Endothelial cell of umbilical vein (primary cell): Measurements from ENCODE around the gene NDUFAF2. TPM values are rescaled to one million over a fixed set of nuclear protein-coding genes. Genes with fewer than 3 reads are reported as not detected.

ENCODE experiments used
- BruUV-seq: library from RNA; stranded (reverse); fragments of 400-500 nt; replicated peaks from 2 replicates; lab custom pipeline; 2021; lab: Mats Ljungman, UMichigan
- CTCF ChIA-PET: fragments of 300-600, 350-600 bp; sonication (Branson Sonifier 250); formaldehyde crosslinking; loops from one replicate; lab custom pipeline; 2021; ENCODE audit warnings: antibody characterized with exemption, inconsistent platforms; lab: Charles Lee
- POLR2A ChIA-PET: fragments of 300-600, 350-600 bp; sonication (Branson Sonifier 250); formaldehyde crosslinking; loops from one replicate; lab custom pipeline; 2021; ENCODE audit warnings: antibody characterized with exemption, inconsistent platforms; lab: Charles Lee
- DNase-seq: peaks from one replicate; pipeline ENCODE4 v3.0.0-alpha.2; 2011; ENCODE audit warnings: low read depth, low spot score
- FAIRE-seq: peaks from 2 replicates; lab custom pipeline; 2011; peaks lifted over from hg19 to GRCh38; lab: Jason Lieb, UNC
- H2AFZ ChIP-seq: 2 replicates; pipeline ENCODE4 v1.6.0; 2012; ENCODE audit warnings: low read depth, low read length, control low read depth, inconsistent platforms
- H3K27ac ChIP-seq: 2 replicates; pipeline ENCODE4 v1.5.1; 2011; ENCODE audit warnings: low read depth, mild to moderate bottlenecking, control low read depth, low read length, moderate library complexity; ENCODE audit not compliant: insufficient read depth
- H3K27me3 ChIP-seq, 2 experiments: 2 replicates each; pipeline versions ENCODE4 v1.6.0 to v1.6.1; 2011; ENCODE audit warnings: low read length in 2 of 2, mixed read lengths in 1 of 2; ENCODE audit not compliant: control insufficient read depth in 2 of 2, insufficient read depth in 2 of 2
- H3K36me3 ChIP-seq, 2 experiments: 2 replicates in 1 of 2; 3 replicates in 1 of 2; pipeline ENCODE4 v1.5.1; 2011; ENCODE audit warnings: low read length in 2 of 2, mild to moderate bottlenecking in 1 of 2, moderate library complexity in 1 of 2; ENCODE audit not compliant: control insufficient read depth in 2 of 2, insufficient read depth in 2 of 2; ENCODE audit errors: extremely low read depth in 1 of 2
- H3K4me1 ChIP-seq: 3 replicates; pipeline ENCODE4 v1.5.1; 2011; ENCODE audit warnings: mild to moderate bottlenecking, low read length; ENCODE audit not compliant: control insufficient read depth, insufficient read depth; ENCODE audit errors: extremely low read depth
- H3K4me2 ChIP-seq: 2 replicates; pipeline ENCODE4 v1.6.1; 2011; ENCODE audit warnings: low read length, control low read depth, mixed read lengths; ENCODE audit not compliant: insufficient read depth
- H3K4me3 ChIP-seq, 3 experiments: fragments of 200-600 bp in 1 of 3; sonication (generic), shearing (Covaris generic) in 1 of 3; replicated peaks in 1 of 3; 2 replicates each; pipeline ENCODE4 v1.5.1; 2011 to 2016; ENCODE audit warnings: control low read depth in 3 of 3, low read length in 3 of 3, mild to moderate bottlenecking in 2 of 3, inconsistent platforms in 1 of 3, low read depth in 1 of 3, moderate library complexity in 1 of 3; ENCODE audit not compliant: insufficient read depth in 1 of 3
- H3K79me2 ChIP-seq: 2 replicates; pipeline ENCODE4 v1.6.0; 2012; ENCODE audit warnings: low read length, inconsistent platforms; ENCODE audit not compliant: control insufficient read depth, insufficient read depth
- H3K9ac ChIP-seq: replicated peaks from 2 replicates; pipeline ENCODE3; 2011; ENCODE audit warnings: low read length, control low read depth; ENCODE audit not compliant: insufficient read depth; ENCODE audit errors: extremely low read depth
- H3K9me1 ChIP-seq: replicated peaks from 3 replicates; pipeline ENCODE4 v1.6.0; 2011; ENCODE audit warnings: mild to moderate bottlenecking, low read length; ENCODE audit not compliant: control insufficient read depth, insufficient read depth; ENCODE audit errors: extremely low read depth
- H3K9me3 ChIP-seq: replicated peaks from 2 replicates; pipeline ENCODE4 v1.5.1; 2012; ENCODE audit warnings: low read length, inconsistent platforms; ENCODE audit not compliant: control insufficient read depth, insufficient read depth
- H4K20me1 ChIP-seq: replicated peaks from 2 replicates; pipeline ENCODE3; 2011; ENCODE audit warnings: mild to moderate bottlenecking, low read length; ENCODE audit not compliant: control insufficient read depth, insufficient read depth; ENCODE audit errors: extremely low read depth
- EZH2 ChIP-seq: IDR thresholded peaks from 2 replicates; pipeline ENCODE4 v1.6.1; 2012; ENCODE audit warnings: borderline replicate concordance, low read depth, mild to moderate bottlenecking, moderate library complexity, low read length, inconsistent platforms; ENCODE audit not compliant: severe bottlenecking
- FOS ChIP-seq: IDR thresholded peaks from 2 replicates; pipeline ENCODE4 v1.6.1; 2011; ENCODE audit warnings: mild to moderate bottlenecking, low read length, moderate library complexity, borderline replicate concordance; ENCODE audit not compliant: insufficient read depth
- GATA2 ChIP-seq: IDR thresholded peaks from 2 replicates; pipeline ENCODE4 v1.7.0; 2011; ENCODE audit warnings: low read depth, mild to moderate bottlenecking, moderate library complexity, mixed read lengths, low read length; ENCODE audit not compliant: insufficient read length, insufficient read depth
- JUN ChIP-seq: IDR thresholded peaks from 2 replicates; pipeline ENCODE4 v1.6.1; 2011; ENCODE audit warnings: borderline replicate concordance, low read depth; ENCODE audit not compliant: insufficient read length, insufficient read depth
- MYC ChIP-seq: IDR thresholded peaks from one replicate; pipeline ENCODE4 v1.6.1; 2011; ENCODE audit warnings: mild to moderate bottlenecking, low read depth, low read length
- POLR2A ChIP-seq: IDR thresholded peaks from 2 replicates; pipeline ENCODE4 v1.6.1; 2012; ENCODE audit warnings: low read depth, mild to moderate bottlenecking, control low read depth, low read length
- POLR2AphosphoS5 ChIP-seq: IDR thresholded peaks from 2 replicates; pipeline ENCODE4 v1.6.1; 2012; ENCODE audit warnings: low read depth, mild to moderate bottlenecking, control low read depth, low read length, moderate library complexity; ENCODE audit not compliant: insufficient read depth
- dilution Hi-C: fragments of 300-500 bp; cut with MboI; formaldehyde crosslinking; loops from one replicate; pipeline ENCODE4 v1.15.0; 2019; ENCODE audit warnings: low sequenced_read_pairs; ENCODE audit not compliant: extremely low pct_ligation_motif_present
- intact Hi-C: fragments of 100-400 bp; cut with micrococcal nuclease; formaldehyde crosslinking; loops from one replicate; pipeline ENCODE4 v1.10.0; 2022
- polyA plus RNA-seq, 4 experiments: library from polyadenylated mRNA; depleted of rRNA in 3 of 4; stranded (reverse) in 3 of 4; unstranded in 1 of 4; fragments of >200 nt; gene quantifications; 2 replicates each; pipeline versions ENCODE4 v1.2.1 to v1.2.3, GENCODE V29; 2011 to 2012; ENCODE audit warnings: missing spikeins in 1 of 4
- total RNA-seq: library from RNA; stranded (reverse); gene quantifications from 2 replicates; pipeline ENCODE4 v1.2.3, GENCODE V29; 2021
- TF ChIP-seq, protein P1 (sequence below): IDR thresholded peaks from 2 replicates; pipeline ENCODE4 v1.6.1; 2011; ENCODE audit not compliant: insufficient read depth, insufficient read length
- TF ChIP-seq, protein P2 (sequence below), 2 donors: IDR thresholded peaks; 1 replicate in 1 of 2; 2 replicates in 1 of 2; pipeline ENCODE4 v1.5.1; 2011; ENCODE audit warnings: low read length in 2 of 2, mild to moderate bottlenecking in 2 of 2, moderate library complexity in 2 of 2, control low read depth in 1 of 2, inconsistent platforms in 1 of 2, low read depth in 1 of 2; ENCODE audit not compliant: insufficient read depth in 1 of 2; ENCODE audit errors: extremely low read depth in 1 of 2

NDUFAF2 gene
- total and polyA plus RNA-seq, 2 donors (not counting 3 experiments of a cell fraction or from before 2014, with no cell fraction given): 10.7 to 39.9 TPM

DNA sequence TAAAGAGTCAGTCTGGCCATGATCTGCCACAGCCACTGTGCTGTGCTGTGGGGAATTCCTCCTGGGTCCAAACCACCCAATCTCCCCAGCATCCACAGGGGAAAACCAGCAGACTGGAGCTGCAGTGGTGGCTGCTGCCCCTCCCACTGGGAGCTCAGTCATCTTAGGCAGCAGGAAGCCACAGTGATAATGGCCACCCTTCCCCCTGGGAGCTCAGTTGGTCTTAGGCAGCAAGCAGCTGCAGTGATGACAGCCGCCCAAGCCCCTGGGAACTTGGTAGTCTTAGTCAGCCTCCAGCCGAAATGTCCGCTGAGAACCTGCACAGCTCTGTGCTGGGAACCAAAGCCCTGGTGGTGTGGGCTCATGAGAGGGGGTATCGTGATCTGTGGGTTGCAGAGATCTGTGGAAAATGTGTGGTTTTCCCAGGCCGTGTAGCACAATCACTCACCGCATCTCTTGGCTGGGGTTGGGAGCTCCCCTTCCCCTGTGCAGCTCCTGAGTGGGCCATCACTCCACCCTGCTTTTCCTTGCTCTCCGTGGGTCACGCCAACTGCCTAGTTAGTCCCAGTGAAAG is 255.7 kb downstream of the NDUFAF2 start:
- ChIA-PET POLR2A (no interaction called here), CTCF (interaction anchor here (1.0 kb wide), 1 partner anchor 27 kb away, joined by 3 read pairs; no protein-coding TSS in a partner anchor)
- H3K9me1 ChIP-seq: no peaks in the 10 kb centered on the region
- H3K4me3 ChIP-seq: no peak overlapping the region
- no peak overlapping the region for H3K27ac ChIP-seq
- peaks cover 0 to 4% of the 10 kb centered on the region in 2 experiments for H3K27me3 ChIP-seq
- H3K4me2 ChIP-seq: no peak overlapping the region
- DNase-seq (no peak), FAIRE-seq (no peak)
- no peaks in the 10 kb centered on the region for H3K4me1 ChIP-seq
- H3K79me2 ChIP-seq: no peaks in the 10 kb centered on the region
- no peaks in the 10 kb centered on the region for H3K36me3 ChIP-seq
- H3K9me3 ChIP-seq: no peaks in the 10 kb centered on the region
- TF ChIP-seq FOS: no peak
- H4K20me1 ChIP-seq: no peaks in the 10 kb centered on the region
- dilution Hi-C loops (no loop called here), intact Hi-C loops (no loop called here)
- no TSS peak for BruUV-seq
- H2AFZ ChIP-seq: no peak overlapping the region
- no peak overlapping the region for H3K9ac ChIP-seq

DNA sequence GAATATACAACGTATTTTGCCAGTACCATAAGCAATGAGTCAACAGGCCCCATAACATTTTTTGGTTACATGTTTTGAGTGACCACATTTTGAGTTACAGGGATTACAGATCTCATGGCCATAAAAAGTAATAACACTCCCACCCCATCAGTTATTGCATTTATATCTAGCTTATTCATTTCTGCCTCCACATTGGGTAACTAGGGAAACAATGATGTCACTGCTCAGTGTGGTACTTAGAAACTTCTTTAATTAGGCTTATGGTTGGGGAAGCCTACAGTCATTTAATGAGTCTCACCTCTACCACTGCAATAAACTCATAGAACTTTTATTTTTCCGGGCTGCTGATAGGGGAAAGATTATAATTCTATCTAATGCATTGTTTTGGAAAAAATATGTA is 257.2 kb downstream of the NDUFAF2 start:
- H4K20me1 ChIP-seq: no peaks in the 10 kb centered on the region
- no peak for FAIRE-seq
- intact Hi-C loops (no loop called here), dilution Hi-C loops (no loop called here)
- H3K79me2 ChIP-seq: no peaks in the 10 kb centered on the region
- no peak overlapping the region for H3K9ac ChIP-seq
- POLR2A ChIA-PET: no interaction called here
- no peak overlapping the region for H3K4me2 ChIP-seq
- no peak for DNase-seq
- no peaks in the 10 kb centered on the region for H3K9me1 ChIP-seq
- H3K4me3 ChIP-seq: no peak overlapping the region
- TF ChIP-seq JUN (no peak), GATA2 (no peak), EZH2 (no peak), POLR2A (no peak), FOS (no peak), POLR2AphosphoS5 (no peak), MYC (no peak)
- TF ChIP-seq, protein P1, sequence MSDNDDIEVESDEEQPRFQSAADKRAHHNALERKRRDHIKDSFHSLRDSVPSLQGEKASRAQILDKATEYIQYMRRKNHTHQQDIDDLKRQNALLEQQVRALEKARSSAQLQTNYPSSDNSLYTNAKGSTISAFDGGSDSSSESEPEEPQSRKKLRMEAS: no peak
- TF ChIP-seq, protein P2, sequence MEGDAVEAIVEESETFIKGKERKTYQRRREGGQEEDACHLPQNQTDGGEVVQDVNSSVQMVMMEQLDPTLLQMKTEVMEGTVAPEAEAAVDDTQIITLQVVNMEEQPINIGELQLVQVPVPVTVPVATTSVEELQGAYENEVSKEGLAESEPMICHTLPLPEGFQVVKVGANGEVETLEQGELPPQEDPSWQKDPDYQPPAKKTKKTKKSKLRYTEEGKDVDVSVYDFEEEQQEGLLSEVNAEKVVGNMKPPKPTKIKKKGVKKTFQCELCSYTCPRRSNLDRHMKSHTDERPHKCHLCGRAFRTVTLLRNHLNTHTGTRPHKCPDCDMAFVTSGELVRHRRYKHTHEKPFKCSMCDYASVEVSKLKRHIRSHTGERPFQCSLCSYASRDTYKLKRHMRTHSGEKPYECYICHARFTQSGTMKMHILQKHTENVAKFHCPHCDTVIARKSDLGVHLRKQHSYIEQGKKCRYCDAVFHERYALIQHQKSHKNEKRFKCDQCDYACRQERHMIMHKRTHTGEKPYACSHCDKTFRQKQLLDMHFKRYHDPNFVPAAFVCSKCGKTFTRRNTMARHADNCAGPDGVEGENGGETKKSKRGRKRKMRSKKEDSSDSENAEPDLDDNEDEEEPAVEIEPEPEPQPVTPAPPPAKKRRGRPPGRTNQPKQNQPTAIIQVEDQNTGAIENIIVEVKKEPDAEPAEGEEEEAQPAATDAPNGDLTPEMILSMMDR (IDR thresholded peaks at IDR 0.05; ENCODE audit: extremely low read depth in 1 of 2, insufficient read depth in 1 of 2, low read depth in 1 of 2, low read length in 2 of 2): no peak
- H2AFZ ChIP-seq: no peak overlapping the region
- H3K4me1 ChIP-seq: no peaks in the 10 kb centered on the region
- H3K27me3 ChIP-seq: peaks cover 0 to 4% of the 10 kb centered on the region in 2 experiments
- no peaks in the 10 kb centered on the region for H3K9me3 ChIP-seq
- no TSS peak for BruUV-seq
- H3K36me3 ChIP-seq: no peaks in the 10 kb centered on the region
- CTCF ChIA-PET: interaction anchor here (0.9 kb wide), 1 partner anchor 12 kb away, joined by 3 read pairs; no protein-coding TSS in a partner anchor
- H3K27ac ChIP-seq: no peak overlapping the region
